PC-9 (cell line): Measurements from ENCODE around the gene DNAJC18. TPM values are rescaled to one million over a fixed set of nuclear protein-coding genes. Genes with fewer than 3 reads are reported as not detected.

Experiments used
- BruUV-seq: library from RNA; stranded (reverse); fragments of 400-500 nt; replicated peaks from 2 replicates; lab custom pipeline; 2021; lab: Mats Ljungman, UMichigan
- CTCF ChIA-PET: fragments of 300-600 bp; sonication (Branson Sonifier 250); formaldehyde crosslinking; loops from one replicate; lab custom pipeline; 2022; ENCODE audit warnings: antibody characterized with exemption; lab: Charles Lee
- POLR2A ChIA-PET: fragments of 300-600 bp; sonication (Branson Sonifier 250); formaldehyde crosslinking; loops from one replicate; lab custom pipeline; 2022; ENCODE audit warnings: antibody characterized with exemption; ENCODE audit not compliant: unreplicated experiment; lab: Charles Lee
- DNase-seq, 2 experiments: peaks; one replicate each; pipeline versions ENCODE4 v3.0.0 to v3.0.0-alpha.2; 2015 to 2022; ENCODE audit warnings: mixed read lengths in 1 of 2
- H2AFZ ChIP-seq: fragments of 200-600 bp; sonication (generic); 2 replicates; pipeline ENCODE4 v1.8.1; 2017; ENCODE audit warnings: antibody characterized with exemption
- H3F3A ChIP-seq: fragments of 200-600 bp; sonication (generic); 2 replicates; pipeline ENCODE4 v1.8.1; 2017; ENCODE audit warnings: antibody characterized with exemption, mild to moderate bottlenecking, low read depth; ENCODE audit not compliant: insufficient read depth
- H3K27ac ChIP-seq: fragments of 200-600 bp; sonication (generic); 2 replicates; pipeline ENCODE4 v1.6.1; 2016; ENCODE audit warnings: mixed run types
- H3K27me3 ChIP-seq: fragments of 200-600 bp; sonication (generic); 2 replicates; pipeline ENCODE4 v1.6.1; 2016; ENCODE audit warnings: low read depth, mixed run types; ENCODE audit not compliant: insufficient read depth
- H3K36me3 ChIP-seq: fragments of 200-600 bp; sonication (generic); 2 replicates; pipeline ENCODE4 v1.6.1; 2016; ENCODE audit warnings: low read depth, mixed run types
- H3K4me1 ChIP-seq: fragments of 200-600 bp; sonication (generic); replicated peaks from 2 replicates; pipeline ENCODE4 v1.6.1; 2016; ENCODE audit warnings: mixed run types; ENCODE audit not compliant: insufficient read depth
- H3K4me2 ChIP-seq: fragments of 200-600 bp; sonication (generic); 2 replicates; pipeline ENCODE4 v1.6.1; 2017; ENCODE audit warnings: mixed run types
- H3K4me3 ChIP-seq: fragments of 200-600 bp; sonication (generic); 2 replicates; pipeline ENCODE4 v1.6.1; 2016; ENCODE audit warnings: mixed run types
- H3K79me2 ChIP-seq: fragments of 200-600 bp; sonication (generic); 2 replicates; pipeline ENCODE4 v1.6.1; 2017; ENCODE audit warnings: low read depth, mixed run types
- H3K9me2 ChIP-seq: fragments of 200-600 bp; sonication (generic); 2 replicates; pipeline ENCODE4 v1.8.1; 2017; ENCODE audit warnings: mild to moderate bottlenecking; ENCODE audit not compliant: insufficient read depth
- H3K9me3 ChIP-seq: fragments of 200-600 bp; sonication (generic); 2 replicates; pipeline ENCODE4 v1.8.1; 2016; ENCODE audit warnings: low read depth; ENCODE audit not compliant: insufficient read depth
- H4K20me1 ChIP-seq: fragments of 200-600 bp; sonication (generic); 2 replicates; pipeline ENCODE4 v1.8.1; 2017; ENCODE audit not compliant: insufficient read depth
- EZH2 ChIP-seq: fragments of 200-600 bp; sonication (generic); IDR thresholded peaks from 2 replicates; pipeline ENCODE4 v1.8.0; 2017; ENCODE audit warnings: antibody characterized with exemption, low read depth
- intact Hi-C: fragments of 100-400 bp; cut with micrococcal nuclease; formaldehyde crosslinking; loops from one replicate; pipeline ENCODE4 v1.10.0; 2022; ENCODE audit not compliant: unreplicated experiment
- total RNA-seq: library from RNA; stranded (reverse); gene quantifications from 2 replicates; pipeline ENCODE4 v1.2.3, GENCODE V29; 2021
- TF ChIP-seq, protein P1 (sequence below): fragments of 200-600 bp; sonication (generic); conservative IDR thresholded peaks from 2 replicates; pipeline ENCODE4 v1.6.1; 2017; ENCODE audit warnings: mixed run types, antibody characterized with exemption, mild to moderate bottlenecking, moderate library complexity

Gene DNAJC18
- total RNA-seq, 1 experiment from 2014 or later = 8.9 TPM

GRCh38 chr5:139394654-139395566 is 44.4 kb downstream of the DNAJC18 start, which contains the start of gene PROB1:
TSS of gene PROB1 (minus strand) at chr5:139395104. CDS start at chr5:139395081, 23 bp downstream.
- ChIA-PET CTCF (no interaction called here), POLR2A (no interaction called here)
- intact Hi-C loops = loop anchor here (5.0 kb wide), 1 partner anchor 53 kb away; the partner anchor contains the start of gene PAIP2
- H3K36me3 ChIP-seq = no peaks in the 10 kb centered on the region
- peaks cover 34% of the 10 kb centered on the region for H3K4me1 ChIP-seq
- no peak for TF ChIP-seq EZH2
- TF ChIP-seq, protein P1, sequence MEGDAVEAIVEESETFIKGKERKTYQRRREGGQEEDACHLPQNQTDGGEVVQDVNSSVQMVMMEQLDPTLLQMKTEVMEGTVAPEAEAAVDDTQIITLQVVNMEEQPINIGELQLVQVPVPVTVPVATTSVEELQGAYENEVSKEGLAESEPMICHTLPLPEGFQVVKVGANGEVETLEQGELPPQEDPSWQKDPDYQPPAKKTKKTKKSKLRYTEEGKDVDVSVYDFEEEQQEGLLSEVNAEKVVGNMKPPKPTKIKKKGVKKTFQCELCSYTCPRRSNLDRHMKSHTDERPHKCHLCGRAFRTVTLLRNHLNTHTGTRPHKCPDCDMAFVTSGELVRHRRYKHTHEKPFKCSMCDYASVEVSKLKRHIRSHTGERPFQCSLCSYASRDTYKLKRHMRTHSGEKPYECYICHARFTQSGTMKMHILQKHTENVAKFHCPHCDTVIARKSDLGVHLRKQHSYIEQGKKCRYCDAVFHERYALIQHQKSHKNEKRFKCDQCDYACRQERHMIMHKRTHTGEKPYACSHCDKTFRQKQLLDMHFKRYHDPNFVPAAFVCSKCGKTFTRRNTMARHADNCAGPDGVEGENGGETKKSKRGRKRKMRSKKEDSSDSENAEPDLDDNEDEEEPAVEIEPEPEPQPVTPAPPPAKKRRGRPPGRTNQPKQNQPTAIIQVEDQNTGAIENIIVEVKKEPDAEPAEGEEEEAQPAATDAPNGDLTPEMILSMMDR = no peak
- H4K20me1 ChIP-seq = no peaks in the 10 kb centered on the region
- H3F3A ChIP-seq = peaks cover 26% of the 10 kb centered on the region; the same call in 1 of the 2 replicates
- no peak within 1 kb of the TSS for H2AFZ ChIP-seq
- no peak within 1 kb of the TSS for H3K4me3 ChIP-seq
- BruUV-seq = no TSS peak
- H3K27me3 ChIP-seq = no peaks in the 10 kb centered on the region
- H3K27ac ChIP-seq = no peak within 1 kb of the TSS
- H3K79me2 ChIP-seq = no peaks in the 10 kb centered on the region
- no peaks in the 10 kb centered on the region for H3K9me3 ChIP-seq
- H3K4me2 ChIP-seq = peak within 1 kb of the TSS; percentile 19; the same call in 1 of the 2 replicates
- no peaks in the 10 kb centered on the region for H3K9me2 ChIP-seq
- DNase-seq = no peak

DNA sequence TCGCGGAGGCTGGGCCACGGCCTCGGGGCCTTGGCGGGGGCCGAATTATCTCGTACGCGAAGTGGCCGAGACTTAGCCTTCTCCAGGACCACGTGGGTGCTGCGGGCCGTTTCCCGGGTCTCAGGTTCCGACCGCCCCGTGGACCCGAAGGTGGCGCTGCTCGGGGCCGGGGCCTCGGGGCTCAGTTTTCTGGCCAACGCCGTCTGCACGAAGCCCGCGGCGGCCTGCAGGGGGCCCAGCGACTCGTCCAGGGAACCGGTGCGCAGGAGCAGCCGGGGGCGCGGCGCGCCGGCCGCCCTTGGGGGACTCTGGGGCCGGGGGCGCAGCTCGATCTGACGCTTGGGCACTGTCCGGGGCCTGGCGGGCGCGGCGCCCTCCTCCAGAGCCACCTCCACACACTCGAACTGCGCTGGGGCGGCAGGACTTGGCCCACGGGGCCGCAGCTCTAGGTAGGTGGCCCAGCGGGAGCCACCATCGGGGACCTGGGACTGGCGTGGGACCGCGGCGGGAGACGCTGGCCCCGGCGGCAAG is 45.1 kb downstream of the DNAJC18 start:
- H4K20me1 ChIP-seq = no peaks in the 10 kb centered on the region
- H3K4me1 ChIP-seq = peaks cover 36% of the 10 kb centered on the region
- H3K4me2 ChIP-seq = no peak overlapping the region
- POLR2A ChIA-PET = no interaction called here
- H3F3A ChIP-seq = peaks cover 26% of the 10 kb centered on the region; the same call in 1 of the 2 replicates
- no peaks in the 10 kb centered on the region for H3K36me3 ChIP-seq
- no peak overlapping the region for H3K27ac ChIP-seq
- no peak overlapping the region for H3K4me3 ChIP-seq
- H2AFZ ChIP-seq = no peak overlapping the region
- no peaks in the 10 kb centered on the region for H3K9me2 ChIP-seq
- CTCF ChIA-PET = no interaction called here
- intact Hi-C loops = loop anchor here (5.0 kb wide), 1 partner anchor 52 kb away; the partner anchor contains the start of gene PAIP2
- BruUV-seq = no TSS peak
- DNase-seq = no peak
- TF ChIP-seq, protein P1 = no peak
- TF ChIP-seq EZH2 = no peak
- H3K27me3 ChIP-seq = no peaks in the 10 kb centered on the region
- H3K79me2 ChIP-seq = no peaks in the 10 kb centered on the region
- no peaks in the 10 kb centered on the region for H3K9me3 ChIP-seq

DNA sequence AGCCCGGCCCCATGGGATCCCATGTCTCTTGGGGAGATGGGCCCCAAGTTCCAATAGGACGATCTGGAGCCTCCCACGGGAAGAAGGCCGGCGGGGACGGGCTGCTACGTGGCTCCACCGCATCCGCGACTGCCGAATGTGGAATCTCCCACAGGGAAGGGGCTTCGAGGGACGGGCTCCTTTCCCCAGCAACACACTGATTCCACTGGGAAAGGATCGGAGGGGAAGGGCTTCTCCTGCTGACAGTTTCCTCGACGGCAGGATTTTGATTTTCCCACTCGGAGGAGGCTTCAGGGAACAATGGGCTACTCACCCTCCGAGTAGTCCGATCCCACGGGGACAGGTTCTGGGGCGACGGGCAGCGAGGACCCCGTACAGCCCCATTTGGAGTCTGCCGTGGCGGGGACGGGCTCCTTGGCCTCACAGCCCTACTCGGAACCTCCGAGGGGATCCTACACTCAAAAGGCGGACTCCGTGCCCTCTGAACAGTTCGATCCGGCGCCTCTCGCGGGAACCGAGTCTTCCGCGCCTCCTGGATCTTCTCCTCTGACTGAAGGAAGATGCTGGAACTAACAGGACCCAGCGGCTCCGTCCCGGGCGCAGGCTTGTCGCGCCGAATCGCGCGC is 45.7 kb downstream of the DNAJC18 start:
- TSS peak; percentile 32 for BruUV-seq
- intact Hi-C loops = loop anchor here (5.0 kb wide), 1 partner anchor 51 kb away; the partner anchor contains the start of gene PAIP2

More for the DNA sequence above, 45.7 kb downstream of the DNAJC18 start:
- Histone ChIP-seq H3F3A (peaks cover 26% of the 10 kb centered on the region; the same call in 1 of the 2 replicates), H3K79me2 (no peaks in the 10 kb centered on the region), H3K9me3 (no peaks in the 10 kb centered on the region), H3K27me3 (no peaks in the 10 kb centered on the region), H3K36me3 (no peaks in the 10 kb centered on the region), H4K20me1 (no peaks in the 10 kb centered on the region), H3K4me2 (peak overlapping the region; percentile 61), H3K4me3 (peak overlapping the region; percentile 52; the same call in 1 of the 2 replicates), H3K4me1 (peaks cover 36% of the 10 kb centered on the region), H3K9me2 (no peaks in the 10 kb centered on the region), H3K27ac (no peak overlapping the region), H2AFZ (no peak overlapping the region)
- TF ChIP-seq EZH2 = no peak
- TF ChIP-seq, protein P1 = no peak
- CTCF ChIA-PET = no interaction called here
- no peak for DNase-seq
- POLR2A ChIA-PET = no interaction called here
